ENCODE measurements around the gene DNAH7. TPM values are rescaled to one million over a fixed set of nuclear protein-coding genes. Genes with fewer than 3 reads are reported as not detected.

Gene DNAH7
- total and polyA plus RNA-seq, 2 donors (not counting 1 experiment from before 2014, with no cell fraction given), result 0.37 to 0.99 TPM

DNA sequence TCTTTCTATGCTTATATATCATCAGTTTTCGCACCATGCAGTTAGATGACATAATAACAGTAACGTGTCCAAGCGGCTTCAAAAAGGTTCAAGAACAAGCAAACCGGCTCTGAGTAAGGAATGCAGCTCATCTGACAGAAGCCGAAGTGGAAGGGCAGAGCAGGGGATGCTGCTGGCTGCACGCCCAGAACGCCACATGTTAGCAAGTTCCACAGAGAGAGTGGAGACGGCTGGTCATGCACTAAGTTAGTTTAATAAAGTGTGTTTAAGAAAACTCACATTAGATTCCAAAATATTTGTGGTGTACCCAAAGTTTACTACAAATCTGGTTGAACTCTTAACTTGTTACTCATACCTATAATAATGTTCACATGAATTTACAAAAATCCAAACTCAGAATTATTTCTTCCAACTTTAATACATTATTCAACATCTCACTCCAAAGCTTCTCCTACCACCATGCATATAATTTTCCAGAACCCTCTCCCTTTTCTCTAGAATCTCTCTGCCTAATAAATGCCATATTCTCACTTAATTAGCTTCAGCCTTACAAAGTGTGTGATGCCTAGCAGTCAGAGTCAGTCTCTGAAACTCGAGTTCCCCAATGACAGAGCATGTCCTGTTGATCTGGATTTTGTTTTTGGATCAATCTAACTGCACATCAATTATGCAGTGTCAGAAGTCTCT, 170.0 kb downstream of the DNAH7 start:
- H3K9me3 ChIP-seq (ENCODE audit: control insufficient read depth, insufficient read depth, low read depth, low read length), result no peaks in the 10 kb centered on the region
- H3K4me2 ChIP-seq (ENCODE audit: extremely low read depth, insufficient read depth, low read length), result peak overlapping the region; percentile 81
- H2AFZ ChIP-seq (ENCODE audit: low read length), result no peak overlapping the region
- H3K27me3 ChIP-seq (ENCODE audit: control insufficient read depth, insufficient read depth, low read length), result no peaks in the 10 kb centered on the region
- no peak overlapping the region for H3K9ac ChIP-seq (ENCODE audit: insufficient read depth, low read length)
- no peaks in the 10 kb centered on the region for H4K20me1 ChIP-seq (ENCODE audit: control insufficient read depth, extremely low read depth, insufficient read depth, low read length)
- H3K79me2 ChIP-seq (ENCODE audit: control insufficient read depth, insufficient read depth, low read length), result no peaks in the 10 kb centered on the region
- peak overlapping the region; percentile 40 for H3K27ac ChIP-seq (ENCODE audit: insufficient read depth, low read length)
- H3K4me1 ChIP-seq (ENCODE audit: control insufficient read depth, extremely low read depth, insufficient read depth, low read length), result peaks cover 5% of the 10 kb centered on the region
- TF ChIP-seq, protein P1, sequence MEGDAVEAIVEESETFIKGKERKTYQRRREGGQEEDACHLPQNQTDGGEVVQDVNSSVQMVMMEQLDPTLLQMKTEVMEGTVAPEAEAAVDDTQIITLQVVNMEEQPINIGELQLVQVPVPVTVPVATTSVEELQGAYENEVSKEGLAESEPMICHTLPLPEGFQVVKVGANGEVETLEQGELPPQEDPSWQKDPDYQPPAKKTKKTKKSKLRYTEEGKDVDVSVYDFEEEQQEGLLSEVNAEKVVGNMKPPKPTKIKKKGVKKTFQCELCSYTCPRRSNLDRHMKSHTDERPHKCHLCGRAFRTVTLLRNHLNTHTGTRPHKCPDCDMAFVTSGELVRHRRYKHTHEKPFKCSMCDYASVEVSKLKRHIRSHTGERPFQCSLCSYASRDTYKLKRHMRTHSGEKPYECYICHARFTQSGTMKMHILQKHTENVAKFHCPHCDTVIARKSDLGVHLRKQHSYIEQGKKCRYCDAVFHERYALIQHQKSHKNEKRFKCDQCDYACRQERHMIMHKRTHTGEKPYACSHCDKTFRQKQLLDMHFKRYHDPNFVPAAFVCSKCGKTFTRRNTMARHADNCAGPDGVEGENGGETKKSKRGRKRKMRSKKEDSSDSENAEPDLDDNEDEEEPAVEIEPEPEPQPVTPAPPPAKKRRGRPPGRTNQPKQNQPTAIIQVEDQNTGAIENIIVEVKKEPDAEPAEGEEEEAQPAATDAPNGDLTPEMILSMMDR (conservative IDR thresholded peaks at IDR 0.05 in 1 of 2, IDR thresholded peaks at IDR 0.05 in 1 of 2; ENCODE audit: low read depth in 1 of 2, low read length in 2 of 2), result no peak
- no peak for TF ChIP-seq EZH2 (IDR thresholded peaks at IDR 0.05; ENCODE audit: low read length, missing control alignments)
- DNase-seq (ENCODE audit: low read depth in 2 of 2), result peak; percentile 100
- H3K4me3 ChIP-seq (replicated peaks in 1 of 4; ENCODE audit: control extremely low read depth in 1 of 4, insufficient read depth in 1 of 4, low read depth in 3 of 4, low read length in 4 of 4), result no peak overlapping the region
- H3K36me3 ChIP-seq (ENCODE audit: control insufficient read depth, insufficient read depth, low read length), result no peaks in the 10 kb centered on the region

DNA sequence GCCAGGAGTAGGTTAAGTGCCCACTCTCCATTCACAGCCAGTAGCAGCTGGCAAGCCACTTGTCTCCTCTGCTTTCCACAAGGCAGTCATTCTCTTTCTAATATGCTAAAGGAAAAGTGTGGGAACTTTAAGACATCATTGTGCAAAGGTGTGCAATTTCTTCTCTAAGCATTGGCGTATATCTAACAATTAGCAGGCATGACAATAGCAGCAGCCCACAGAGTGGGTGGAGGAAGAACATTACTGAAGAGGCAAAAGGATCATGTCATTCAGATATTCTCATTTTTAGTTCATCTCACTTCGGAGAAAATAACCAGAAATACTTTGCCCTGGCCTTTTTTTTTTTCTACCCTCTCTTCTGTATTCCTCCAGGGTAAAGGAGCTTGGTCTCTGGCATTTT, 177.6 kb downstream of the DNAH7 start:
- Histone ChIP-seq H3K27ac (ENCODE audit: insufficient read depth, low read length) (no peak overlapping the region), H4K20me1 (ENCODE audit: control insufficient read depth, extremely low read depth, insufficient read depth, low read length) (no peaks in the 10 kb centered on the region), H3K4me1 (ENCODE audit: control insufficient read depth, extremely low read depth, insufficient read depth, low read length) (no peaks in the 10 kb centered on the region), H3K9me3 (ENCODE audit: control insufficient read depth, insufficient read depth, low read depth, low read length) (no peaks in the 10 kb centered on the region), H3K36me3 (ENCODE audit: control insufficient read depth, insufficient read depth, low read length) (no peaks in the 10 kb centered on the region), H3K4me2 (ENCODE audit: extremely low read depth, insufficient read depth, low read length) (no peak overlapping the region), H3K79me2 (ENCODE audit: control insufficient read depth, insufficient read depth, low read length) (no peaks in the 10 kb centered on the region), H3K27me3 (ENCODE audit: control insufficient read depth, insufficient read depth, low read length) (no peaks in the 10 kb centered on the region), H3K4me3 (replicated peaks in 1 of 4; ENCODE audit: control extremely low read depth in 1 of 4, insufficient read depth in 1 of 4, low read depth in 3 of 4, low read length in 4 of 4) (no peak overlapping the region), H2AFZ (ENCODE audit: low read length) (no peak overlapping the region), H3K9ac (ENCODE audit: insufficient read depth, low read length) (no peak overlapping the region)
- TF ChIP-seq, protein P1 (conservative IDR thresholded peaks at IDR 0.05 in 1 of 2, IDR thresholded peaks at IDR 0.05 in 1 of 2; ENCODE audit: low read depth in 1 of 2, low read length in 2 of 2), result no peak
- no peak for TF ChIP-seq EZH2 (IDR thresholded peaks at IDR 0.05; ENCODE audit: low read length, missing control alignments)
- DNase-seq (ENCODE audit: low read depth in 2 of 2), result no peak

DNA sequence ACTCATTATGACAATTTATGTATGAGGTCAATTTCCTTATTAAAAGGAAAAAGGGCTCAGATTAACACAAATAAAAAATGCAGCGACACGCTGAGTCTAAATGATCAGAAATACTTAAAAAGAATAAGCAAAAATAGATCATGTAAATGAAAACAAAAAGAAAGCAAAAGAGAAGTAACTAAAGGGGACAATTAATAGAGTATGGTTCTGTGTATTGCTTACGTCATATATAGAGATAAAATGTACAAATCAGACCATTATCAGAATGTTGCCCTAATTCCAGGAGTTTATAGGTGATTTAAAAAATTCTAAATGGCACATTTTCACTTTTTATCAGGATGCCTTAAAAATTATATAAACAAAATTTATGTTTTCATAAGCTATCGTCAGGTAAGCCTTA, 189.5 kb downstream of the DNAH7 start:
- Histone ChIP-seq H3K4me1 (ENCODE audit: control insufficient read depth, extremely low read depth, insufficient read depth, low read length) (no peaks in the 10 kb centered on the region), H3K9me3 (ENCODE audit: control insufficient read depth, insufficient read depth, low read depth, low read length) (no peaks in the 10 kb centered on the region), H3K9ac (ENCODE audit: insufficient read depth, low read length) (no peak overlapping the region), H3K79me2 (ENCODE audit: control insufficient read depth, insufficient read depth, low read length) (no peaks in the 10 kb centered on the region), H4K20me1 (ENCODE audit: control insufficient read depth, extremely low read depth, insufficient read depth, low read length) (no peaks in the 10 kb centered on the region), H3K4me2 (ENCODE audit: extremely low read depth, insufficient read depth, low read length) (no peak overlapping the region), H3K4me3 (replicated peaks in 1 of 4; ENCODE audit: control extremely low read depth in 1 of 4, insufficient read depth in 1 of 4, low read depth in 3 of 4, low read length in 4 of 4) (no peak overlapping the region), H2AFZ (ENCODE audit: low read length) (no peak overlapping the region), H3K27me3 (ENCODE audit: control insufficient read depth, insufficient read depth, low read length) (no peaks in the 10 kb centered on the region), H3K36me3 (ENCODE audit: control insufficient read depth, insufficient read depth, low read length) (no peaks in the 10 kb centered on the region), H3K27ac (ENCODE audit: insufficient read depth, low read length) (no peak overlapping the region)
- TF ChIP-seq, protein P1 (conservative IDR thresholded peaks at IDR 0.05 in 1 of 2, IDR thresholded peaks at IDR 0.05 in 1 of 2; ENCODE audit: low read depth in 1 of 2, low read length in 2 of 2), result no peak
- no peak for TF ChIP-seq EZH2 (IDR thresholded peaks at IDR 0.05; ENCODE audit: low read length, missing control alignments)
- no peak for DNase-seq (ENCODE audit: low read depth in 2 of 2)

Data from fibroblast of lung (primary cell).